ENCODE data around the gene SRSF2.
"Not testable (repeated sequence)": the region's sequence is repeated elsewhere in the genome, so short reads cannot be mapped to it uniquely, and the experiment has no call there.

SRSF2 gene, protein sequence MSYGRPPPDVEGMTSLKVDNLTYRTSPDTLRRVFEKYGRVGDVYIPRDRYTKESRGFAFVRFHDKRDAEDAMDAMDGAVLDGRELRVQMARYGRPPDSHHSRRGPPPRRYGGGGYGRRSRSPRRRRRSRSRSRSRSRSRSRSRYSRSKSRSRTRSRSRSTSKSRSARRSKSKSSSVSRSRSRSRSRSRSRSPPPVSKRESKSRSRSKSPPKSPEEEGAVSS

DNA sequence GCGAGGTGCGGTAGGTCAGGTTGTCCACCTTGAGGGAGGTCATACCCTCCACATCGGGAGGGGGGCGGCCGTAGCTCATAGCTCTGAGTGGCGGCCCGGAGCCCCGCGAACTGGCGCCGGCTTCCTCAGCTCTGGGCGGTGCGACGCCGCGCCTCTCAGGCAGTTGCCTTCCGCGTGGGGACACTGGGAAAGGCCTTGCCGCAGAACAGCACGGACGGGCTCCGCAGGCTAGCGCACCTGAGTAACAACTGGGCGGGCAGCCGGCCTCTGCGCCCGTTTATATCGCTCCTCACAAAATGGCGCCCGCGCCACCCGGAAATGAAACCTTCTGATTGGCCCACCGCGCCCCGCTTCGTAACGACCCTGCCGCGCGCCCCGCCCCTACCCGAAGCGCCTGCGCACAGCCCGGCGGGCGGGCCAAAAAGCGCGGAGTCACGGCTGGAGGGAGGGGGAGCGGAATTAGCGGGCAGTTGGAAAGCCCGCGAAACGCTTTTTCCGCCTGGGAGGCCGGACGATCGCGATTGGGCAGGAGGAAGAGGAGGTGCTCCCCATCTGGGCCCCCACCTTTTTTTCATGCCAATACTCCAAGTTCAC lies at the start of gene SRSF2:
Gene SRSF2, minus strand, starts transcription at position 250 of the 594 bp plus-strand sequence. Its CDS starts 171 bp downstream, at position 79.
- DNase-seq (ENCODE audit: extremely low spot score, insufficient read length, low read depth) (peak; percentile 87), FAIRE-seq (peak; percentile 96)

DNA sequence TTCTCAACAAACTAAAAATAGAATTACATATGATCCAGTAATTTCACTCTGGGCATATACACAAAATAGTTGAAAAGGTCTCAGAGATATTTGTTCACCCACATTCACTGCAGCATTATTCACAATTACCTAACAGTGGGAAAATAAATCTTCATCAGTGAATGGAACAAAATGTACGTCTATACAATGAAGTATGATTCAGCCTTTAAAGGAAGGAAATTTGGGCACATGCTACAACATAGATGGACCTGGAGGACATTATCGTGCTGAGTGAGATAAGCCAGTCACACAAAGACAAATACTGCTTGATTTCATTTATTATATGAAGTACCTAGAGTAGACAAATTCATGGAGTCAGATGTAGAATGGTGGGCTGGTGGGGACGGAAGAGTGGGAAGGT lies 47.8 kb upstream of the SRSF2 start:
- DNase-seq (ENCODE audit: extremely low spot score, insufficient read length, low read depth), result no peak
- no peak for FAIRE-seq

DNA sequence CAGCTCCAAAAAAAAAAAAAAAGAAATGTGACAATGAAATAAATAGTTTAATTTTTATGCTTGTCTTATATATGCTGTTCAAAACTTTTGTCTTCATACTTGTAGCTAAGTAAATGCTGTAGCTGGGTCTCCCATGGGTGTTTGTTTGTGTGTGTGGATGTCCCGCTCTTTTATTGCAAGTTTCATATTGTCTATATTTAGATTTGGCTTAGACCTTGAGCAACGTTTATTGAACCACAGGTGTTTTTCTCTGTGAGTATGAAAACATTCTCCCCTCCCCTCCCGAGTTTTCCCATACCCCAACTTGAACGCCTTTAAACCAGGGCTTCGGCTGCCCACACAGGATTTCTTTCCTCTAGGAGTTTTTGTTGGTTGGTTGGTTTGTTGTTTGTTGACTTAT lies 46.0 kb upstream of the SRSF2 start:
- FAIRE-seq (no peak), DNase-seq (ENCODE audit: extremely low spot score, insufficient read length, low read depth) (no peak)

DNA sequence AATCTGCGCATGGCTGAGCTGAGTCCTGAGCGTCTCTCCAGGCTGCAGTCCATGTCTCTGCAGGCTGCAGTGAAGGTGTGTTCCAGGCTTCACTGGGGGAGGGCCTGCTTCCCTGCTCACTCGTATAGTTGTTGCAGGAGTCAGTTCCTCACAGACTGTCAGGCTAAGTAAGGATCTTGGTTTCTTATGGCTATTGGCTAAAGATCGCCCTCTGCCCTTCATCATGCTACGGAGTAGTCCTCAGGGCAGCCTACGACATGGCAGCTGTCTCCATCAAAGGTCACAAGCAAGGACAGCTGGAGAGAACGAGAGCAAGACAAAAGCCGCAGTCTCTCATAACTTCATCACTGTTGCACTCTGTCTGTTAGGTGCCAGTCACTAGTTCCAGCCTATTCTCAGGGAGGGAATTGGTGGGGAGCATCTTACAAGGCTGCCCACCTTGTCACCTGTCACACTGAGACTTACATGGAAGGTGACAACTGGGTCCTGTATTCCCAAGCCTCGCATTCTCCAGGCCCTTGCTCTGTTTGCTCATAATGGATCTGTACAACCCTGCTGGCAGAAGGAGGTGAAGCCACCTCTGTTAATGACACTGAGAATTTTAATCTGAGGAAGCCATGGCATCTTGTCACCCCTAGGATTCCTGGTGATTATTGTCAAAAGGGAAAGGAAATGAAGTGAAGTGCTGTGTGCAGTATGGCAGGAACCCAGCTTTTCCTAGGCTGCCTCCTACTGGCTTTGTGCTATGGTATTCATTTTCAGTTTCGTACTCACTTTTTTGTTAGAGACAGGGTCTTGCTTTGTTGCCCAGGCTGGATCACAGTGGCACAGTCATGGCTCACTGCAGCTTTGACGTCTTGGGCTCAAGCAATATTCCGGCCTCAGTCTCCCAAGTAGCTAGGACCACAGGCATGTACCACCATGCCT lies 44.2 kb upstream of the SRSF2 start:
- DNase-seq (ENCODE audit: extremely low spot score, insufficient read length, low read depth) (no peak), FAIRE-seq (no peak)

DNA sequence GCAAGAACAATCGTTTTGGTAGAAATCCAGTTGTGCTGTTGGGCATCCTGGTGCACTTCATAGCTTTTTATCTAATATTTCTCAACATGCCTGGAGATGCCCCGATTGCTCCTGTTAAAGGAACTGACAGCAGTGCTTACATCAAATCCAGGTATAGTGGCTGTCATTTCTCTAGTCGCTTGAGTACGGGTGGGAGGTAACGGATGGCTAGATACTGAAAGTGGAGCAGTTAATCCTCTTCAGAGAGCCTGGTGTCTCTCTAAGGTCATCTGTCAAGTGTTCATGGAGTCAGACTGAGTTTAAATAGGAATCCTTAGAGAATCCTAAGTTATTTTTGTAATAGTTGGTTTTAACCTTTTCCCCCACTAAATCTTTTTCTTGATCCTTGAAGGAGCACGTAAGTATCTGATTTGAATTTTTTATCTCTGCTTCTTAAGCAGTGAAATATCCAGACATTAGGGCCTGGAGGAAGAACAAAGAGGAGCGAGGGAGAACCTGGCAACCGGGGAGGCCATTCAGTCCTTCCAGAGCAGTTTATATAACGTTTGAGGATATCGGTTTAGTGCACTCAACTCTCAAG lies 38.0 kb upstream of the SRSF2 start:
- DNase-seq (ENCODE audit: extremely low spot score, insufficient read length, low read depth) (no peak), FAIRE-seq (no peak)

DNA sequence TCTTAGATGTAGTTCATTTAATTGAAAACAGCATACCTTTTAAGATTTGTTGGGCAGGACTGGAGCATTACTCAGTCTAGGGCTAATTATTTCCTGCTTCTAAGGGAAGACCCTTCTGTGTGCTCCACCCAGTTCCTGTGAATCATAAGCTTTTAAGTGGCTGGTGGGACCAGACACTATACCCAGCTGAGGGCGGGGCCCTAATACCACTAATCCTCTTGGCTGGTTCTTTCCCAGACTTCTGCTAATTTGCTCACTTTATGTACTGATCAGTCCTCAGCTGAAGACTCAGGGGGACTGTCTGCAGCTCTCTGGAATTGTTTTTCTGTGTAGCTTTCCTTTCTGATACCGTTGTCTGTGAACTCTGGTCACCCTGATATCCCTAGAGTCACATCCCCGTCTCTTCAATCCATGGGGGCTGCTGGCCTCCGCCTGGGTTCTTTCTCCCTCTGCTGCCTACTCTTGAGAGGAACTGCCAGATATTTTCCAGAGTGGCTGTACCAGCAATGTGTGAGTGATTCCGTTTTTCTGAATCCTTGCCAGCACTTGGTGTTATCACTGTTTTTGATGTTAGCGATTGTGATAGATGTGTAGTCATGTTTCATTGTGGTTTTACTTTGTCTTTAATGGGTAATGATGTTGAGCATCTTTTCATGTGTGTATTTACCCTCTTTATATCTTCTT lies 35.9 kb upstream of the SRSF2 start:
- DNase-seq (ENCODE audit: extremely low spot score, insufficient read length, low read depth), result no peak
- no peak for FAIRE-seq

DNA sequence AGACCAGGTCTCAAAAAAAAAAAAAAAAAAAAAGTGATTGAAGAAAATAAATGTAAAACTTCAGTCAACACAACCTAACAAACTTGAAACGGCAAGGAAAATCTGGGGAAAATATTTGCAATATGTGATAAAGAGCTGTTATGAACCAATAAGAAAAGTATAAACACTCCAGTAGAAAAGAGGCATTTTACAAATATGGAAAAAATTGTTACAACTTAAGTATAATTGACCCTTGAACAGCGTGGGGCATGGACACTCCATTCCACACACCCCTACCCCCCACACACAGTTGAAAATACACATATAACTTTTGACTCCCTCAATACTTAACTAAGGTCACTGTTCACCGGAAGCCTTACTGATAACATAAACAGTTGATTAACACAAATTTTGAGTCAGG lies 21.4 kb upstream of the SRSF2 start:
- DNase-seq (ENCODE audit: extremely low spot score, insufficient read length, low read depth) (no peak), FAIRE-seq (no peak)

DNA sequence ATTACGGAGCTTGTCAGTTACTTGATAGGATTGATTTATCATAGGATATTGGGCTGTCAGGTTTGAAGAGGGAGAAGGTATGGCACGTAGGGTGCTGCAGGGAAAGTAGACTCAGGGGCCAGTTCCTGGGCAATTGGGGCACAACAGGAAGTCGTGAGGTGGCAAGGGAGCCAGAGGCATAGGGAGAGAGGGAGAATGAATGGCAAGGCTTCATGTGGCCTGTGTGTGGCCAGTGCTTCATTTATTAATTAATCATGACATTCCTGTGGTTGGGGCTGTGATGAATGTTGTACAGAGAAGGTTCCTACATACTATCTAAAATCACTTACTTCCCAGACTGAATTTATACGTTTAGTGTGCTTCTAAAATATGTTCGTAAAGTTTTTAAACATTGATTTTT lies 20.1 kb upstream of the SRSF2 start:
- DNase-seq (ENCODE audit: extremely low spot score, insufficient read length, low read depth), result no peak
- FAIRE-seq, result no peak

DNA sequence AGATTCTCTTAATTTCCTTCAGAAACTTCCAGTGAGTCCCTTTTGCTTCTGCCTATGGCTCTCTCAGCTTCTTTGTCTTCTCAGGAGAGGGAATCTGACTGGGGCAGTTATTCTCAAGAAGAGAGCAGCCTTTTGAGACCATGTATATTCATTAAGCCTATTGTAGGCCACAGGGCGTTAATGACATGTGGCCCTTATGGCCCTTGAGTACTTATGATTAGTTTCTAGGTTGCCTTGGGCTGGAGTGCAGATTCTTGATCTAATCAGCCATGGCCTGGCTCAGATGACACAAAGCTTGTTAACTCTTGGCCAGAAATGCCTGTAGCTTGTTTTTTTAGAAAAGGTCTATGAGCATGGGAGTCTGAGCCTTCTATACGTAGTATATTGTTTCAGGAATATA lies 18.2 kb upstream of the SRSF2 start:
- FAIRE-seq (no peak), DNase-seq (ENCODE audit: extremely low spot score, insufficient read length, low read depth) (no peak)

DNA sequence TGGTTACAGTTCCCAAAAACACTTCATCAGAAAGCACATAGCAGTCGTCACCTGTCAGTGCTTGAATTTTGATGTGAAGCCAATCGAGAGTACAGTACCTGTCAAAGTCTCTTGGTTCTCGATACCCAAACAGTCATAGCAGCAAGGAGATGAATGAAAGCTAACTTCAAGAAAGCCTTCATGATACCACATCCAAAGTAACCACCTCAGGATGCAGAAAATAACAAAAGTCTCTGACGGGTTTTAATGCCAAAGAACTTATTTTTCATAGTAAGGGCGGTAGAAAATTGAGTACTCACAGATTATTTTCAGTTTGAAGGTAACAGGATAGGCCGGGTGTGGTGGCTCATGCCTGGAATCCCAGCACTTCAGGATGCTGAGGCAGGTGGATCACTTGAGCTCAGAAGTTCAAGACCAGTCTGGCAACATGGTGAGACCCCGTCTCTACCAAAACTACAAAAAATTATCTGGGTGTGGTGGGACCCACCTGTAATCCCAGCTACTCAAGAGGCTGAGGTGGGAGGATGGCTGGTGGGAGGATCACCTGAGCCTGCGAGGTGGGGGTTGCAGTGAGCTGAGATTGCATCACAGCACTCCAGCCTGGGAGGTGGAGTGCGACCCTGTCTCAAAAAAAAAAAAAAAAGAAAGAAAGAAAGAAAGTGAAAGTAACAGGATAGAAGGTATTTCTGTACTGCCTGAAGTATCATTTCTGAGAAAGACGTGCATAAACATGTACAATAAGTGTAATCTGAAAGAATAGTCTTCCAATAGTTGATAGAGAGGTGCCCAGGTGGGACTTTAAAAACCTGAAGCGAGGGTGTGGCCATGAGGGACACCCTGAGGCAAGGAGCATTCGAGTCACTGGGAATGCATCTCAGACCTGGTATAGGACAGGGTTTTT lies 16.2 kb upstream of the SRSF2 start:
- FAIRE-seq (no peak), DNase-seq (ENCODE audit: extremely low spot score, insufficient read length, low read depth) (no peak)

DNA sequence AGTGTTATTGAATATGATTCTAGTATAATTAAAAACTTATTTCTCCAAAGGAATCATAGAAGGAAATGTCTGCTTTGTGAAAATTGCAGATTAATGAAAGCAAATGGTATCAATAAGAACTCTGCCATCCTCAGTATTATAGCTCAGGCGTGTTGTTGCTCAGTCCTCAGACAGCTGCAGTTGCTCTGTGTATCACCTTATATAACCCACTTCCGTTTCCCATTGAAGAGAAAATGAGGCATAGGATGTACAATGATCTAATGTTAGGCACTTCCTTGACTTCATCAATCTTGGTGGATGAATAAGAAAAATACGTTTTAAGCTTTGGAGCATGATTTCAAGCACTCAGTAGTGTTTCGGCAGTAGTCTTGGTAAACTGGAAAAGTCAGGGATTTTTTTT lies 14.9 kb upstream of the SRSF2 start:
- DNase-seq (ENCODE audit: extremely low spot score, insufficient read length, low read depth), result no peak
- no peak for FAIRE-seq

DNA sequence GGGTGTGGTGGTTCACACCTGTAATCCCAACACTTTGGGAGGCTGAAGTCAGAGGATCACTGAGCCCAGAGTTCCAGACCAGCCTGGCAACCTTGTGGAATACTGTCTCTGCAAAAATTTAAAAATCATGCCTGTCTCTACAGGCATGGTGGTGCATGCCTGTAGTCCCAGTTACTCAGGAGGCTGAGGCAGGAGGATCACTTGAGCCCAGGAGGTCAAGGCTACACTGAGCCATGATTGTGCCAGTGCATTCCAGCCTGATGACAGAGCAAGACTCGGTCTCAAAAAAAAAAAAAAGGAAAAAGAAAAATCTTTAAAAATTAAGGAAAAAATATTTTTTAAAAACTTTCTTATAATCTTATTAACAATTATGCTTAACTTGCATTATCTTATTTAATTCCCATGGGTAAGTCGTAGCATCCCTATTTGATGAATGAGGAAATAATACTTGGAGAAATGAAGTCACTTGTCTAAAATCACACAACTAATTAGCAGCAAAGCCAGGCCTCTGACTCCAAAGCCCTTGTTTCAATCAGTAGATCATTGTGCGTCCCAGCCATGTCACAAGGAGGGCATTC lies 14.4 kb upstream of the SRSF2 start:
- DNase-seq (ENCODE audit: extremely low spot score, insufficient read length, low read depth), result no peak
- no peak for FAIRE-seq

DNA sequence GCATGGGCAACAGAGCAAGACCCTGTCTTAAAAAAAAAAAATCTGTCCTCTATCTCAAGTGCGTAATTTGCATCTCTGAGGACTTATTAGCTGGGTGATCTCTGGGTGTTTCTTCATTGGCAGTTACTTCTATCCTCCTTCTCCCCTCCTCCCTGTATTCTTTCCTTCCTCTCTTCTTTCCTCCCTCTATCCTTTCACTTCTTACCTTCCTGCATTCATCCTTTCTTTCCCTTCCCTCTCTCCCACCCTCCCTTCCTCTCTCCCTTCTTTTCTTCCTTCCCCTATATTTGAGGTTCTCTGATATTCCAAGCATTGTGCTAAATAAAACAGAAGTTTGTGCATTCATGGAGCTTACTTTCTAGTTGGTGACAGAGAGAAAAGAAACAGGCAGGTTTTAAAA lies 11.5 kb upstream of the SRSF2 start:
- FAIRE-seq (no peak), DNase-seq (ENCODE audit: extremely low spot score, insufficient read length, low read depth) (no peak)

DNA sequence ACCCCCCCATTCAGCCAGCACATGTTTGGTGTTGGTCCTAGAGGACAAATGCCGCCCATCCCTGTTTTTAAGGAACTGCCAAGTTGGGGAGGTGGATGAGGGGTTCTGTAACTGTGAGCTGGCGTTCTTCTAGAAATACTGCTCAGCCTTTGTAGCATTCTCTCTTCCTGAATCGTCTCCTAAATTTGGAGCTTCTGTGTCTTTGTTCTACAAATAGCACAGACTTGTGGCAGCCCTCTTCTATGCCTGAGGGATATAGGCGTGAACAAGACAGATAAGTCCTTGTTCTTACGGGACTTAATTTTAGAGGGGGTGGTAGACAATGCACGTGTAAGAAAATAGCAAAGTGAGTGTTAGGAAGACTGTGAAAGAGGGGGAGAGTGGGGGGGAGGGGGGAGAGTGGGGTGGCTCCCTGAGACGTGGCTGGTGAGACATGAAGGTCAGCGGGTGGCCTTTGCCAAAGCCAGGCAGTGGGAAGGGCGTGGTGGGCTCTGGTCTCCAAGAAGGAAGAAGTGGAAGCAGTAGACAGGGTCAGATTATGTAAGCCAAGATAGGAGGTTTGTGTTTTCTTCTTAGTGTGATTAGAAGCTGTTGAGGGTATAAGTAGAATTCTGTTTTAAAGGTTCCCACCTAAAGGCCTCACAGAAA lies 10.7 kb upstream of the SRSF2 start:
- DNase-seq (ENCODE audit: extremely low spot score, insufficient read length, low read depth) (no peak), FAIRE-seq (no peak)

DNA sequence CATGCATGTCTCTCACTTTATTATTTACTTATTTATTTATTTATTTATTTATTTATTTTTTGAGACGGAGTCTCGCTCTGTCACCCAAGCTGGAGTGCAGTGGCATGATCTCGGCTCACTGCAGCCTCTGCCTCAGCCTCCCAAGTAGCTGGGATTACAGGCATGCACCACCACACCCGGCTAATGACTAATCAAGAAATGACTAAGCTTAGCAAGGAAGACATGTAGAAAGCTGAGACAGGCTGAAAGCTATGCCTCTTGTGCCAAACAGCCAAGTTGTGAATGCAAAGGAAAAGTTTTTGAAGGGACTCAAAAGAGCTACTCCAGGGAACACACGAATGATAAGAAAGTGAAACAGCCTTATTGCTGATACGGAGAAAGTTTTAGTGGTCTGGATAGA lies 8.7 kb upstream of the SRSF2 start:
- not testable (repeated sequence) for DNase-seq (ENCODE audit: extremely low spot score, insufficient read length, low read depth); FAIRE-seq

DNA sequence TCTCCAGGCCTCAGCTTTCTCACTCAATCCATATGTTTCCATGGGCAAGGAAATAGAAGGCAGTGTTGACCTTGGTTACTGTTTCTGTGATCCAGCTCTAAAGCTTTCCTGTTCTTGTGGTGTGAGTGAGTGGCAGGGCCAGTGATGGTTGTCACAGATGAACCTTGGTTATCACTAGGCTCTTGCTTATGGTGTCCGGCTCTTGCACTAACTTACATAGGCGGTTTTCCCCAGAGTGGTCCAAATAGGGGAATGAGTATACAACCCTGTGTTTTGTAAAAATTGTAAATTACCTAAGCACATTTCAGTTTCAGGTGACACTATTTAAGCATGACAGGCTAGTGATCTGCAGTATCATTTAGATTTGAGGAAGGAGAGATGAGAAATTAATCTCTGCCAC lies 7.6 kb upstream of the SRSF2 start:
- no peak for FAIRE-seq
- DNase-seq (ENCODE audit: extremely low spot score, insufficient read length, low read depth), result no peak

DNA sequence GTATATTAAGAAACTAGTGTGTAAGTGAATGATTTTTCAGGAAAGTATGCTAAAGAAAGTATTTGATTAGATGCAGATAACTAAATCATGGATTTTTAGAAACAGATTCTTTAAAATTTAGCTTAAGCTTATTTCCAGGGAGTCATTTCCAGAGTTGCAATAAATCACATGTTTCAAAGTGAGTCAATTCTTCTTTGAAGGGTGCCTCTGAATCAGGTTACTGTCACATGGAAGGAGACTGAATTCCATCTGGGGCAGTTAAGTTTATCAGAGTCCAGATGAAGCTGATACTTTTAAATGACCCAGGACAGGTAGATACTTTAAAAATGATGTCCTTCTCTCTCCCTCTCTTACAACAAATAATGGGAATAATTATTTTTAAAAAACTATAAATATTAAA lies 5.8 kb upstream of the SRSF2 start:
- no peak for FAIRE-seq

DNA sequence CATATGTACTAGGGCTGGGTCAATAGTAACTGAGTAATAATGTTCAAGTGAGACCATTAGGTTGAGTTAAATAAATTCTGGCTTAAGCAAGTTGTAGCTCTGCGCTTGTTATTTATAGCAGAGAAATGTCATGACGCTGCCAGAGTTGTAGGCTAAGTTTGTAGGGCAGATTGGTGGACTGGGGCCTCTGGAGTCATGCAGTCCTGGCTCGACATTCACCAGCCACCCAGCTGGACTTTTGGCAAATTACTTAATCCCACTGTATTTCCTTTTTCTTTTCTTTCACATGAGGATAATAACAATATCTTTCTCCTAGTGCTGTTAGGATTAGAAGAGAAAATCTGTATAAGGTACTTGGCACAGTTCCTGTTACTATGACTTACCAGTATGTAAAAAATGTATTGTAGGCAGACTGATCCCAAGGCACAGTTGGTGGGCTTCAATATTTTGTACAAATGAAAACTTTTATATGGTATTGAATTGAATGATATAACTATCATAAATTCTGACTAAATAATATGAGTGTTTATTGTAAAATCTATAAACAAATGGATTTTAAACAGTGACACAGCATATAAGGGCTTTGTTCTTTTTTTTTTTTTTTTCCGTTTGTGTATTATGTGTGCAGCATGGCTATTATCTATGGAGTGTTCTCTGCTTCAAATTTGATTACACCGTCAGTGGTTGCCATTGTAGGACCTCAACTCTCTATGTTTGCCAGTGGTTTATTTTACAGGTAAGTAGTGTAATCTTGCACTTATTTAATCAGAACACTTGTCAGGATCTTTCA lies 3.4 kb upstream of the SRSF2 start:
- no peak for DNase-seq (ENCODE audit: extremely low spot score, insufficient read length, low read depth)
- FAIRE-seq, result no peak

More for the DNA sequence above, 5.8 kb upstream of the SRSF2 start:
- no peak for DNase-seq (ENCODE audit: extremely low spot score, insufficient read length, low read depth)

All from GM18507 (cell line).